Liver (tissue), 9 donors: ENCODE results near the gene ARHGAP33. TPM values are rescaled to one million over a fixed set of nuclear protein-coding genes. Genes with fewer than 3 reads are reported as not detected.

ENCODE experiments used
- DNase-seq: peaks from one replicate; pipeline ENCODE4 v3.0.0-alpha.2; 2017; ENCODE audit warnings: low spot score
- H3K27ac ChIP-seq, 2 donors: one replicate each; pipeline ENCODE4 v1.7.0; 2013; ENCODE audit warnings: inconsistent platforms in 2 of 2, low read length in 2 of 2, control low read depth in 1 of 2, low read depth in 1 of 2, mild to moderate bottlenecking in 1 of 2
- H3K27me3 ChIP-seq, 4 donors: one replicate each; pipeline versions ENCODE4 v1.6.1 to v1.7.0; 2013; ENCODE audit warnings: low read length in 3 of 4, inconsistent platforms in 1 of 4, mild to moderate bottlenecking in 1 of 4, moderate library complexity in 1 of 4; ENCODE audit not compliant: control insufficient read depth in 4 of 4, insufficient read depth in 4 of 4
- H3K36me3 ChIP-seq, 4 donors: one replicate each; pipeline versions ENCODE4 v1.6.1 to v1.7.0; 2013; ENCODE audit warnings: low read length in 3 of 4, mild to moderate bottlenecking in 3 of 4, low read depth in 1 of 4, moderate library complexity in 1 of 4; ENCODE audit not compliant: control insufficient read depth in 4 of 4, insufficient read depth in 3 of 4
- H3K4me1 ChIP-seq, 4 donors: one replicate each; pipeline versions ENCODE4 v1.6.1 to v1.7.0; 2013; ENCODE audit warnings: low read length in 3 of 4, mild to moderate bottlenecking in 3 of 4, moderate library complexity in 1 of 4; ENCODE audit not compliant: control insufficient read depth in 4 of 4, insufficient read depth in 4 of 4
- H3K4me3 ChIP-seq, 3 donors: one replicate each; pipeline versions ENCODE4 v1.6.1 to v1.7.0; 2013; ENCODE audit warnings: low read length in 3 of 3, control low read depth in 1 of 3, low read depth in 1 of 3, mild to moderate bottlenecking in 1 of 3
- H3K9ac ChIP-seq, 2 donors: one replicate each; pipeline ENCODE4 v1.7.0; 2013; ENCODE audit warnings: low read length in 2 of 2, mild to moderate bottlenecking in 2 of 2, moderate library complexity in 2 of 2, control low read depth in 1 of 2, low read depth in 1 of 2
- H3K9me3 ChIP-seq, 4 donors: one replicate each; pipeline versions ENCODE4 v1.6.1 to v1.7.0; 2013; ENCODE audit warnings: low read length in 3 of 4; ENCODE audit not compliant: control insufficient read depth in 4 of 4
- CTCF ChIP-seq: fragments of 150-350 bp; IDR thresholded peaks from 2 replicates; pipeline ENCODE4 v1.5.1; 2017; ENCODE audit warnings: improper control_type of control experiment, low read depth, low read length; ENCODE audit not compliant: missing input control
- EGR1 ChIP-seq, 2 donors: IDR thresholded peaks; 2 replicates each; pipeline ENCODE4 v1.6.1; 2016 to 2018; ENCODE audit warnings: antibody characterized with exemption in 2 of 2, low read depth in 2 of 2
- FOXA1 ChIP-seq: IDR thresholded peaks from 2 replicates; pipeline ENCODE4 v1.6.1; 2016; ENCODE audit warnings: antibody characterized with exemption
- FOXA2 ChIP-seq: IDR thresholded peaks from 2 replicates; pipeline ENCODE4 v1.6.1; 2016; ENCODE audit warnings: antibody characterized with exemption
- GABPA ChIP-seq, 2 donors: IDR thresholded peaks in 1 of 2; conservative IDR thresholded peaks in 1 of 2; 2 replicates each; pipeline ENCODE4 v1.6.1; 2016; ENCODE audit warnings: antibody characterized with exemption in 2 of 2, mild to moderate bottlenecking in 1 of 2, moderate library complexity in 1 of 2
- HNF4A ChIP-seq, 2 donors: conservative IDR thresholded peaks; 2 replicates each; pipeline ENCODE4 v1.6.1; 2016; ENCODE audit warnings: antibody characterized with exemption in 2 of 2, mild to moderate bottlenecking in 2 of 2
- HNF4G ChIP-seq: IDR thresholded peaks from 2 replicates; pipeline ENCODE4 v1.6.1; 2016; ENCODE audit warnings: antibody characterized with exemption
- JUND ChIP-seq, 2 donors: IDR thresholded peaks; 2 replicates each; pipeline ENCODE4 v1.6.1; 2016; ENCODE audit warnings: antibody characterized with exemption in 2 of 2
- MAX ChIP-seq: IDR thresholded peaks from 2 replicates; pipeline ENCODE4 v1.6.1; 2016; ENCODE audit warnings: antibody characterized with exemption
- NR2F2 ChIP-seq: IDR thresholded peaks from 2 replicates; pipeline ENCODE4 v1.6.1; 2016; ENCODE audit warnings: antibody characterized with exemption
- RAD21 ChIP-seq, 2 donors: IDR thresholded peaks; 2 replicates each; pipeline ENCODE4 v1.6.1; 2016; ENCODE audit warnings: antibody characterized with exemption in 2 of 2, mild to moderate bottlenecking in 2 of 2
- REST ChIP-seq: IDR thresholded peaks from 2 replicates; pipeline ENCODE4 v1.6.1; 2016; ENCODE audit warnings: antibody characterized with exemption, mild to moderate bottlenecking
- RXRA ChIP-seq, 2 donors: IDR thresholded peaks; 2 replicates each; pipeline ENCODE4 v1.6.1; 2017 to 2018; ENCODE audit warnings: antibody characterized with exemption in 2 of 2, mild to moderate bottlenecking in 1 of 2
- SP1 ChIP-seq: IDR thresholded peaks from 2 replicates; pipeline ENCODE4 v1.6.1; 2018; ENCODE audit warnings: antibody characterized with exemption, mild to moderate bottlenecking
- TAF1 ChIP-seq: conservative IDR thresholded peaks from 2 replicates; pipeline ENCODE4 v1.6.1; 2016; ENCODE audit warnings: antibody characterized with exemption, mild to moderate bottlenecking
- YY1 ChIP-seq: IDR thresholded peaks from 2 replicates; pipeline ENCODE4 v1.6.1; 2016; ENCODE audit warnings: antibody characterized with exemption, mild to moderate bottlenecking
- WGBS: extraction: QIAGEN DNeasy Blood & Tissue Kit; methylation state at CpG from one replicate; pipeline ENCODE4 v1.1.7; 2013; 5-methylcytosine and 5-hydroxymethylcytosine counted together
- polyA plus RNA-seq, 2 donors: library from polyadenylated mRNA; stranded (reverse) in 1 of 2; unstranded in 1 of 2; fragments of 200-250 nt in 1 of 2; fragments of >200 nt in 1 of 2; fragmentation: Nextera tagmentation in 1 of 2; extraction: Ambion mirVana in 1 of 2; gene quantifications; one replicate each; pipeline versions ENCODE4 v1.2.1 to v1.2.3, GENCODE V29; 2013 to 2015
- total RNA-seq, 2 donors: library from RNA; depleted of rRNA; stranded (reverse); fragments of >200 nt; gene quantifications; one replicate each; pipeline ENCODE4 v1.2.3, GENCODE V29; 2014
- TF ChIP-seq, protein P1 (sequence below): IDR thresholded peaks from 2 replicates; pipeline ENCODE4 v1.6.1; 2016; ENCODE audit warnings: antibody characterized with exemption
- TF ChIP-seq, protein P2 (sequence below): IDR thresholded peaks from 2 replicates; pipeline ENCODE4 v1.6.1; 2016; ENCODE audit warnings: antibody characterized with exemption
- donor health status: healthy.
- donor health status: healthy.
- donor health status: healthy.
- donor health status: healthy.
- donor health status: healthy.

Gene ARHGAP33
- total and polyA plus RNA-seq, 4 donors, result 0.85 to 10.1 (median 1.8) TPM

DNA sequence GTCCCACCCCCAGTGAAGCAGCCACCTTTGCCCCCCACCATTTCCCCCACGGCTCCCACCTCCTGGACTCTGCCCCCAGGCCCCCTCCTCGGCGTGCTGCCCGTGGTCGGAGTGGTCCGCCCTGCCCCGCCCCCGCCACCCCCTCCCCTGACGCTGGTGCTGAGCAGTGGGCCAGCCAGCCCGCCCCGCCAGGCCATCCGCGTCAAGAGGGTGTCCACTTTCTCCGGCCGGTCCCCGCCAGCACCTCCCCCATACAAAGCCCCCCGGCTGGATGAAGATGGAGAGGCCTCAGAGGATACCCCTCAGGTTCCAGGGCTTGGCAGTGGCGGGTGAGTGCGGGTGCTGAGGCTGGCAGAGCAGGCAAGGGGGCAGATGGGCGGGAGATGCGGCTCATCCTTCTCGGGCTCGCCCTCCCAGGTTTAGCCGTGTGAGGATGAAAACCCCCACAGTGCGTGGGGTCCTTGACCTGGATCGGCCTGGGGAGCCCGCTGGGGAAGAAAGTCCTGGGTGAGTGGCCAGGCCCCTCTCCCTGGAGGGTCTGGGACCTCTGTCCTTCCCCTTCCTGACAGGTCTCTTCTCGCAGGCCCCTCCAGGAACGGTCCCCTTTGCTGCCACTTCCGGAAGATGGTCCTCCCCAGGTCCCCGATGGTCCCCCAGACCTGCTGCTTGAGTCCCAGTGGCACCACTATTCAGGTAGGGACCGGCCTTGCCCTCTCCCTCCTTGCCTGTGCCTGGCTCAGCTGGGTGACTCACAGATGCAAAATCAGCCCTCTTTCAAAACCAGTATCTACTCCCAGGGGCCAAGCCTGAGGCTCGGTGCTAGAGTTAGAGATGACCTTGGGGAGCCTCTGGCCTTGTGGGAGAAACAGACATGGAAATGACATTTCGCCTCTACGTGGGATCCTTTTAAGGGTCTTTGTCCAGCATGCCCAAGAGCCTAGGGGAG, 41.9 kb upstream of the ARHGAP33 start:
- no peak overlapping the region for H3K4me3 ChIP-seq
- no peaks in the 10 kb centered on the region for H3K9me3 ChIP-seq
- H3K27ac ChIP-seq, result no peak overlapping the region
- whole genome bisulfite sequencing, result 94% methylated on average over 35 of the region's 35 CpGs
- no peaks in the 10 kb centered on the region for H3K27me3 ChIP-seq
- peaks cover 0 to 2% (median 0%) of the 10 kb centered on the region in 4 donors for H3K4me1 ChIP-seq
- DNase-seq, result no peak
- H3K9ac ChIP-seq, result no peak overlapping the region
- TF ChIP-seq SP1 (no peak), HNF4A (conservative IDR thresholded peaks at IDR 0.05) (no peak), TAF1 (no peak), FOXA1 (no peak), MAX (no peak), NR2F2 (no peak), RAD21 (IDR thresholded peaks at IDR 0.05) (no peak), HNF4G (no peak), EGR1 (IDR thresholded peaks at IDR 0.05; ENCODE audit: low read depth in 2 of 2) (no peak), RXRA (IDR thresholded peaks at IDR 0.05) (no peak), CTCF (no peak), REST (no peak), YY1 (no peak), FOXA2 (no peak), JUND (IDR thresholded peaks at IDR 0.05) (no peak), GABPA (IDR thresholded peaks at IDR 0.05 in 1 of 2, conservative IDR thresholded peaks at IDR 0.05 in 1 of 2) (no peak)
- TF ChIP-seq, protein P1, sequence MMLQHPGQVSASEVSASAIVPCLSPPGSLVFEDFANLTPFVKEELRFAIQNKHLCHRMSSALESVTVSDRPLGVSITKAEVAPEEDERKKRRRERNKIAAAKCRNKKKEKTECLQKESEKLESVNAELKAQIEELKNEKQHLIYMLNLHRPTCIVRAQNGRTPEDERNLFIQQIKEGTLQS, result no peak
- TF ChIP-seq, protein P2, sequence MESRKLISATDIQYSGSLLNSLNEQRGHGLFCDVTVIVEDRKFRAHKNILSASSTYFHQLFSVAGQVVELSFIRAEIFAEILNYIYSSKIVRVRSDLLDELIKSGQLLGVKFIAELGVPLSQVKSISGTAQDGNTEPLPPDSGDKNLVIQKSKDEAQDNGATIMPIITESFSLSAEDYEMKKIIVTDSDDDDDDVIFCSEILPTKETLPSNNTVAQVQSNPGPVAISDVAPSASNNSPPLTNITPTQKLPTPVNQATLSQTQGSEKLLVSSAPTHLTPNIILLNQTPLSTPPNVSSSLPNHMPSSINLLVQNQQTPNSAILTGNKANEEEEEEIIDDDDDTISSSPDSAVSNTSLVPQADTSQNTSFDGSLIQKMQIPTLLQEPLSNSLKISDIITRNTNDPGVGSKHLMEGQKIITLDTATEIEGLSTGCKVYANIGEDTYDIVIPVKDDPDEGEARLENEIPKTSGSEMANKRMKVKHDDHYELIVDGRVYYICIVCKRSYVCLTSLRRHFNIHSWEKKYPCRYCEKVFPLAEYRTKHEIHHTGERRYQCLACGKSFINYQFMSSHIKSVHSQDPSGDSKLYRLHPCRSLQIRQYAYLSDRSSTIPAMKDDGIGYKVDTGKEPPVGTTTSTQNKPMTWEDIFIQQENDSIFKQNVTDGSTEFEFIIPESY, result no peak
- H3K36me3 ChIP-seq, result peaks cover 37 to 91% (median 47%) of the 10 kb centered on the region in 4 donors
